IPS DF 4.7 (cell line): ENCODE results near the gene NTF4.
"Not testable (repeated sequence)": the region's sequence is repeated elsewhere in the genome, so short reads cannot be mapped to it uniquely, and the experiment has no call there.

Source experiments
- DNase-seq: peaks from one replicate; pipeline ENCODE4 v3.0.0-alpha.2; 2013; ENCODE audit warnings: low spot score; ENCODE audit errors: extremely low read depth

Gene NTF4

GRCh38 chr19:49022116-49022515 is 42.5 kb downstream of the NTF4 start:
- no peak for DNase-seq

- no peak for DNase-seq
These were observed 43.4 kb downstream of the NTF4 start for GRCh38 chr19:49020931-49021895.

- DNase-seq: no peak
These were observed 44.3 kb downstream of the NTF4 start for GRCh38 chr19:49020342-49020741.

GRCh38 chr19:49019242-49019932 is 45.2 kb downstream of the NTF4 start:
- no peak for DNase-seq

- DNase-seq: not testable (repeated sequence)
These were observed 46.0 kb downstream of the NTF4 start for GRCh38 chr19:49018388-49019241.

GRCh38 chr19:49017666-49018351 is 46.8 kb downstream of the NTF4 start:
- DNase-seq: no peak

GRCh38 chr19:49017041-49017665 is 47.5 kb downstream of the NTF4 start, which contains the start of gene LHB:
TSS of gene LHB (minus strand) at chr19:49017091. CDS start at chr19:49017081, 10 bp downstream.
- no peak for DNase-seq

- DNase-seq: no peak
These were observed 48.4 kb downstream of the NTF4 start for GRCh38 chr19:49016067-49016839.

GRCh38 chr19:49014870-49015255 is 49.8 kb downstream of the NTF4 start:
- no peak for DNase-seq

- DNase-seq: no peak
These were observed 50.3 kb downstream of the NTF4 start for GRCh38 chr19:49014123-49014869.

GRCh38 chr19:49011194-49011593 is 53.4 kb downstream of the NTF4 start:
- no peak for DNase-seq
